ENCODE measurements around the gene ECSIT. TPM values are rescaled to one million over a fixed set of nuclear protein-coding genes. Genes with fewer than 3 reads are reported as not detected.

Gene ECSIT
- polyA plus RNA-seq, 4 donors = 37.3 to 50.9 (median 38.2) TPM

Other genes starting within 250 kb of the ECSIT start
- under 1 TPM in 1 of 4 donors, not detected in 3; 0.16 TPM for gene TSPAN16, start 233.0 kb downstream of the ECSIT start, polyA plus RNA-seq (ENCODE audit: insufficient read length in 4 of 4)
- gene RAB3D, start 189.5 kb downstream of the ECSIT start, polyA plus RNA-seq (ENCODE audit: insufficient read length in 4 of 4) = 10 to 100 TPM; 16.5 to 17.7 (median 17.4) TPM
- 100 to 1,000 TPM; 122 to 159 (median 132) TPM for gene TMEM205, start 182.9 kb downstream of the ECSIT start, polyA plus RNA-seq (ENCODE audit: insufficient read length in 4 of 4)
- 10 to 100 TPM; 23.1 to 32.6 (median 24.4) TPM for gene CCDC159, start 182.6 kb downstream of the ECSIT start, polyA plus RNA-seq (ENCODE audit: insufficient read length in 4 of 4)
- gene PLPPR2, start 173.7 kb downstream of the ECSIT start, polyA plus RNA-seq (ENCODE audit: insufficient read length in 4 of 4) = 10 to 100 TPM; 11.7 to 18.7 (median 13.7) TPM
- gene SWSAP1, start 154.5 kb downstream of the ECSIT start, polyA plus RNA-seq (ENCODE audit: insufficient read length in 4 of 4) = 1 to 10 TPM; 2.7 to 4.0 (median 3.0) TPM
- gene EPOR, start 144.8 kb downstream of the ECSIT start, polyA plus RNA-seq (ENCODE audit: insufficient read length in 4 of 4) = 10 to 100 TPM; 21.7 to 32.3 (median 24.7) TPM
- gene RGL3, start 109.8 kb downstream of the ECSIT start, polyA plus RNA-seq (ENCODE audit: insufficient read length in 4 of 4) = 10 to 100 TPM; 68.7 to 94.8 (median 75.5) TPM
- 1 to 10 TPM; 1.3 to 2.2 (median 1.6) TPM for gene ODAD3, start 94.0 kb downstream of the ECSIT start, polyA plus RNA-seq (ENCODE audit: insufficient read length in 4 of 4)
- gene PRKCSH, start 93.5 kb downstream of the ECSIT start, polyA plus RNA-seq (ENCODE audit: insufficient read length in 4 of 4) = 100 to 1,000 TPM; 329 to 390 (median 354) TPM
- under 1 TPM; 0.11 to 0.43 (median 0.15) TPM for gene ELAVL3, start 48.1 kb downstream of the ECSIT start, polyA plus RNA-seq (ENCODE audit: insufficient read length in 4 of 4)
- gene ZNF653, start 23.3 kb downstream of the ECSIT start, polyA plus RNA-seq (ENCODE audit: insufficient read length in 4 of 4) = 10 to 100 TPM in 2 of 4 donors, 1 to 10 TPM in 2; 9.1 to 11.1 (median 10.0) TPM
- gene CNN1, start 9.7 kb upstream of the ECSIT start, polyA plus RNA-seq (ENCODE audit: insufficient read length in 4 of 4) = 1 to 10 TPM; 3.1 to 5.2 (median 4.5) TPM
- gene ELOF1, start 30.1 kb upstream of the ECSIT start, polyA plus RNA-seq (ENCODE audit: insufficient read length in 4 of 4) = 10 to 100 TPM; 47.1 to 58.9 (median 50.0) TPM
- 10 to 100 TPM; 11.8 to 17.2 (median 14.1) TPM for gene ACP5, start 48.5 kb upstream of the ECSIT start, polyA plus RNA-seq (ENCODE audit: insufficient read length in 4 of 4)
- 10 to 100 TPM; 40.8 to 54.1 (median 46.2) TPM for gene ZNF627, start 68.3 kb upstream of the ECSIT start, polyA plus RNA-seq (ENCODE audit: insufficient read length in 4 of 4)
- gene ZNF823, start 209.8 kb upstream of the ECSIT start, polyA plus RNA-seq (ENCODE audit: insufficient read length in 4 of 4) = 10 to 100 TPM in 3 of 4 donors, 1 to 10 TPM in 1; 9.5 to 13.0 (median 12.4) TPM
- 10 to 100 TPM; 15.3 to 19.2 (median 16.3) TPM for gene ZNF441, start 237.9 kb upstream of the ECSIT start, polyA plus RNA-seq (ENCODE audit: insufficient read length in 4 of 4)